HG03558 (cell line): ENCODE results near the gene COQ10B.

Source experiments
- ATAC-seq: cut with Tn5 transposase; IDR thresholded peaks from one replicate; pipeline ENCODE4 v1.9.1; 2021; ENCODE audit warnings: moderate number of reproducible peaks; ENCODE audit not compliant: unreplicated experiment; ENCODE audit errors: extremely low read depth

Gene COQ10B

GRCh38 chr2:197499594-197500502 lies 46.5 kb downstream of the COQ10B start, which contains the start of the genes HSPD1 and HSPE1:
Gene HSPD1, minus strand, starts transcription at chr2:197499840. Its CDS starts 992 bp downstream, at chr2:197498848.
Gene HSPE1, plus strand, starts transcription at chr2:197500379. Its CDS starts 58 bp downstream, at chr2:197500437.
- peak; percentile 72 for ATAC-seq

- no peak for ATAC-seq
These were observed 47.3 kb downstream of the COQ10B start for GRCh38 chr2:197500503-197501131.

DNA sequence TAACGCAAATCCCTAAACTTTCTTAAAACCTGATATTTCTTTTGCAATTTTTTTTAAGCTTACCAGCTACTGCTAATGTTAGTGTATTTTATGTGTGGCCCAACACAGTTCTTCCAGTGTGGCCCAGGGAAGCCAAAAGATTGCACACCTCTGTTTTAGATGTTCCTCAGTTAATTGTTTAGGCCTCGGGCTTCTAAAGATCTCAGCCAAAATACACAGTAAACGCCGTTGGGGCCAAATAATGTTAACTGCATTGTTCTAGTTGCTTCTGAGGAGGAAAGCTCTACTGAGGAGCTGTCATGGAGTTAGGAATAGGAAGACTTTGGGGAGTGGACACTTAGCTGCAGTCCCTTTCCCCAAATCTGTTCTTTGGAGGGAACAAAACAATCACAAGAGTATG lies 48.8 kb downstream of the COQ10B start:
- ATAC-seq = no peak

DNA sequence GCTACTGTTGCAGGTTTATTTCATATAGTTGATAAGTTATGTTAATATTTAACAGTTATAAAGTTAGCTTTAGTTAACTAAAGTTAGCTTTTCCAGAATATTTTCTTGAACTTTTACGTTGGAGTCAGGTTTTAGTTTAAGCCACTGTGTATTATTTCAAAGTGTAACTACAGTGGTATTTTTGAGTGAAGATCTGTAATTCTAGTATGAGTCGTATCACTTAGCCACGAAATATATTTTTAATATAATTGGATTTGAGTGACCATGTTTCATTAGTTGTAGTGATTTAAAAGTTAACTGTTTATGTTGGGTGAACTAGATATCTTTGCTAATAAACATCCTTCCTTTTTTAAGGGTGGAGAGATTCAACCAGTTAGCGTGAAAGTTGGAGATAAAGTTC lies 49.3 kb downstream of the COQ10B start:
- no peak for ATAC-seq

GRCh38 chr2:197504000-197504399 lies 50.6 kb downstream of the COQ10B start:
- ATAC-seq = no peak

DNA sequence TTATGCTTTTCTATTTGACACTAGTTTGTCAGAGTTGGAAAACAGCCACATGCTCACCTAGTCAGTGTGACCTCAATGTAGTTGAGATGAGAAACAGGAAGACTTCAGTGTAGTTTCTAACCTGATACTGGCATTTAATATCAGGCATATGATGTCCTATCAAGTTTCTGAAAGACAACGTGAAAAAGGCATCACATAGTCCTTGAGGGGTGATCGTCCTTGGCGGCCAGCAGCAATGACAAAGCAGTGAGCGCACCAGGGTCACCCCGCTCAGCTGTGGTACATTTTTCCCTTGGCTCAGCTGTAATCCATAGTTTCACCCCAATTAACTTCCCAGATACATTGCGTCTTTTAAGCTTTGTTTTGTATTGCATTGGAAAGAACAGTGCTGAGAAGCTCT lies 51.2 kb downstream of the COQ10B start:
- ATAC-seq = no peak

- ATAC-seq = no peak
These were observed 53.3 kb downstream of the COQ10B start for GRCh38 chr2:197506658-197507057.

DNA sequence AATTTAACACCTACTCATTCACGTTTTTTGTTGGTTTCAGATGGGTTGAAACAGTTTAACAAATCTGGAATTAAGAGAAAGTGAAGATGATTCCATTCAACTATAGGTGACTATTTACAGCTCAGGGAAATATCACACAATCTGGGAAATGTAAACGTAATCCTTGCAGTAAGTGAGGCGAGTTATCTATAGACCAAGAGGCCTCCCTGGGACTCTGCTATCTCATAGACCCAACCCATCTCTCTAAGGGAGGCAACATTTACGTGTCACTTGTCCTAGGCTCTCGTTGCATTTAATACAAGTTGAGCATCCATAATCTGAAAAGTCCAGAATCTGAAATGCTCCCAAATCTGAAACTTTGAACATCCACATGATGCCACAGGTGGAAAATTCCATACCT lies 60.6 kb downstream of the COQ10B start:
- no peak for ATAC-seq

GRCh38 chr2:197514754-197515153 lies 61.4 kb downstream of the COQ10B start:
- no peak for ATAC-seq

- ATAC-seq = no peak
These were observed 62.0 kb downstream of the COQ10B start for GRCh38 chr2:197515315-197515738.

GRCh38 chr2:197515739-197516392 lies 62.5 kb downstream of the COQ10B start, which contains the start of gene MOB4:
Gene MOB4, plus strand, starts transcription at chr2:197516066. Its CDS starts 21 bp downstream, at chr2:197516087.
- ATAC-seq = peak; percentile 91

GRCh38 chr2:197516393-197516761 lies 63.0 kb downstream of the COQ10B start:
- no peak for ATAC-seq

GRCh38 chr2:197517150-197517549 lies 63.8 kb downstream of the COQ10B start:
- ATAC-seq = no peak
